Measurements from ENCODE around the gene FBXO38.

- TF ChIP-seq CTCF (IDR thresholded peaks at IDR 0.05) = no peak
- no peak for TF ChIP-seq ZFX (IDR thresholded peaks at IDR 0.05; ENCODE audit: borderline replicate concordance)
These were observed 797 bp upstream of the FBXO38 start for GRCh38 chr5:148382961-148383360.

Measured in 22Rv1 (cell line).